Amygdala (tissue), 56 donors: Measurements from ENCODE around the gene PAK6.
A peak's percentile ranks its signal among the peaks of the same experiment; 100 is the strongest.

Source experiments
- DNase-seq, 56 donors: peaks; one replicate each; lab custom pipeline; 2025; lab: John Stamatoyannopoulos, UW

Gene PAK6

DNA sequence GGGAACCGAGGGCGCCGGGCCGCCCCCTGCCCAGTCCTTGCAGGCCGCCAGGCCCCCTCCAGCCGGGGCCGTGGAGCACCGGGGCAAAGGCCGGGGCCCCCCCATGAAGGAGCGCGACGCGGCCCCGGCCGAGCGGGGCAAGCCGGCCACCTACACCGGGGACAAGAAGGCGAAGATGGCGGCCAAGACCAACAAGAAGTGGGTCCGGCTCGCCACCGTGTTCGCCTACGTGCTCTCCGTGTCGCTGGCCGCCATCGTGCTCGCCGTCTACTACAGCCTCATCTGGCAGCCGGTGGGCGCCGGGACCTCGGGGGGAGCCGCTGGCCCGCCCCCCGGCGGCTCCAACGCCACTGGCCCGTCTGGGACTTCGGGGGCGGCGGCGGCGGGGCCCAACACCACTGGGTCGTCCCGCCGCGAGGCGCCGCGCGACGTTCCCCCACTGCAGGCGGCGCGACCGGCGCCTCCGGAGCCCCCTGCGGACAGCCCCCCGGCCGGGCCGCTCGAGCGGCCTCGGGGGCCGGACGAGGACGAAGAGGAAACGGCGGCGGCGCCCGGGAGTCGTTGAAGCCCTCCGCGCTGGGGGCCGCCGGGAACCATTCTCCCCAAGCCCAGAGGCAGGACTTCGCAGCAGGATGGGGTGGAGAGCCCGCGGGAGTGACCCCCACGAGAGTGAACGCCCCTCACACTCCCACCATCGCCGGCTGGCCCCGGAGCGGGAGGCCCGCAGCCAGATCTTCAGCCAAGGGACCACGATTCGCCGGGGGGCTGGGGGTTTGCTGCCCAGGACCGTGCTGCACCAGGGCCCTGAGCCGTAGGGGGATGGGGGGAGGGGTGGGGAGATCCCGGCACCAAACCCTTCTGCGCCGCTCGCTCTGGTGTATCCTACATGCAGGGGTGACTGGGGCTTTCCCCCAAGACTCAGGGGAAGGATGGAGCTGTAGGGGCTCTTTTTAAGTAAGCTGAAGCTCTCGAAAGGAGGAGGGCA is 85.4 kb downstream of the PAK6 start:
- peak in 6 of 56 donors; percentile 15 to 44 (median 23) for DNase-seq

- DNase-seq, result peak in 2 of 56 donors; percentile 5 to 16
Measured at GRCh38 chr15:40325188-40325587, 86.3 kb downstream of the PAK6 start.

GRCh38 chr15:40325700-40326099 is 86.8 kb downstream of the PAK6 start:
- DNase-seq, result no peak
